H9 (cell line): ENCODE results near the gene SLC17A1. TPM values are rescaled to one million over a fixed set of nuclear protein-coding genes. Genes with fewer than 3 reads are reported as not detected.

Experiments
- DNase-seq: peaks from one replicate; pipeline ENCODE4 v3.0.0-alpha.2; 2017
- H2AFZ ChIP-seq: one replicate; pipeline ENCODE4 v1.6.1; 2013; ENCODE audit warnings: mild to moderate bottlenecking, low read length, control low read depth, moderate library complexity
- H2AK5ac ChIP-seq: 2 replicates; pipeline ENCODE4 v1.6.1; 2013; ENCODE audit warnings: low read length, control low read depth, mixed read lengths; ENCODE audit not compliant: insufficient read length
- H2BK120ac ChIP-seq: one replicate; pipeline ENCODE4 v1.6.1; 2013; ENCODE audit warnings: low read depth, mild to moderate bottlenecking, low read length, control low read depth, inconsistent platforms; ENCODE audit not compliant: poor library complexity, severe bottlenecking
- H2BK12ac ChIP-seq: 2 replicates; pipeline ENCODE4 v1.6.1; 2013; ENCODE audit warnings: low read length, control low read depth, mixed read lengths, low read depth; ENCODE audit not compliant: insufficient read length
- H2BK15ac ChIP-seq: 2 replicates; pipeline ENCODE4 v1.6.1; 2013; ENCODE audit warnings: low read depth, low read length, control low read depth
- H2BK20ac ChIP-seq: one replicate; pipeline ENCODE4 v1.6.1; 2013; ENCODE audit warnings: low read depth, mild to moderate bottlenecking, low read length, control low read depth, inconsistent platforms; ENCODE audit not compliant: poor library complexity, severe bottlenecking
- H2BK5ac ChIP-seq: 2 replicates; pipeline ENCODE4 v1.6.1; 2013; ENCODE audit warnings: low read length, control low read depth, mixed read lengths; ENCODE audit not compliant: insufficient read length
- H3K14ac ChIP-seq: 2 replicates; pipeline ENCODE4 v1.6.1; 2013; ENCODE audit warnings: low read length, control low read depth; ENCODE audit not compliant: insufficient read depth
- H3K18ac ChIP-seq: 2 replicates; pipeline ENCODE4 v1.6.1; 2013; ENCODE audit warnings: low read depth, mild to moderate bottlenecking, mixed read lengths, low read length, control low read depth; ENCODE audit not compliant: insufficient read length
- H3K23ac ChIP-seq: 2 replicates; pipeline ENCODE4 v1.6.1; 2013; ENCODE audit warnings: low read length, control low read depth, mixed read lengths, low read depth; ENCODE audit not compliant: insufficient read length
- H3K23me2 ChIP-seq: 2 replicates; pipeline ENCODE4 v1.6.1; 2013; ENCODE audit warnings: low read depth, mild to moderate bottlenecking, mixed read lengths, low read length, control low read depth; ENCODE audit not compliant: insufficient read length, poor library complexity, severe bottlenecking
- H3K27ac ChIP-seq: 2 replicates; pipeline ENCODE4 v1.5.1; 2013; ENCODE audit warnings: low read length, control low read depth, mixed read lengths, low read depth; ENCODE audit not compliant: insufficient read length
- H3K27me3 ChIP-seq: 2 replicates; pipeline ENCODE4 v1.6.1; 2013; ENCODE audit warnings: low read length, control low read depth, inconsistent platforms; ENCODE audit not compliant: insufficient read depth
- H3K4ac ChIP-seq: 2 replicates; pipeline ENCODE4 v1.6.1; 2013; ENCODE audit warnings: low read depth, mild to moderate bottlenecking, control low read depth, inconsistent platforms, low read length, moderate library complexity
- H3K4me1 ChIP-seq: 2 replicates; pipeline ENCODE4 v1.6.1; 2013; ENCODE audit warnings: low read length, control low read depth, inconsistent platforms; ENCODE audit not compliant: insufficient read depth
- H3K4me2 ChIP-seq: 2 replicates; pipeline ENCODE4 v1.6.1; 2013; ENCODE audit warnings: low read length, control low read depth, mixed read lengths; ENCODE audit not compliant: insufficient read length, insufficient read depth
- H3K56ac ChIP-seq: 2 replicates; pipeline ENCODE4 v1.6.1; 2013; ENCODE audit warnings: low read depth, mild to moderate bottlenecking, mixed read lengths, low read length, control low read depth; ENCODE audit not compliant: insufficient read length
- H3K79me1 ChIP-seq: 2 replicates; pipeline ENCODE4 v1.6.1; 2013; ENCODE audit warnings: low read depth, mild to moderate bottlenecking, moderate library complexity, low read length, control low read depth, inconsistent platforms; ENCODE audit not compliant: insufficient read depth, poor library complexity, severe bottlenecking
- H3K79me2 ChIP-seq: 2 replicates; pipeline ENCODE4 v1.6.1; 2013; ENCODE audit warnings: low read length, control low read depth, inconsistent platforms; ENCODE audit not compliant: insufficient read depth
- H3K9ac ChIP-seq: 2 replicates; pipeline ENCODE4 v1.6.1; 2013; ENCODE audit warnings: low read length, control low read depth, mixed read lengths; ENCODE audit not compliant: insufficient read length; ENCODE audit errors: extremely low read depth
- H3K9me3 ChIP-seq: one replicate; pipeline ENCODE4 v1.6.1; 2013; ENCODE audit warnings: low read depth, low read length, inconsistent platforms; ENCODE audit not compliant: control insufficient read depth
- H3T11ph ChIP-seq: one replicate; pipeline ENCODE4 v1.6.1; 2013; ENCODE audit warnings: mild to moderate bottlenecking, low read length, control low read depth, inconsistent platforms
- H4K20me1 ChIP-seq: one replicate; pipeline ENCODE4 v1.6.1; 2013; ENCODE audit not compliant: control insufficient read depth, insufficient read length, insufficient read depth
- H4K5ac ChIP-seq: 2 replicates; pipeline ENCODE4 v1.6.1; 2013; ENCODE audit warnings: low read depth, mild to moderate bottlenecking, mixed read lengths, low read length, control low read depth; ENCODE audit not compliant: insufficient read length
- H4K8ac ChIP-seq: replicated peaks from 2 replicates; pipeline ENCODE4 v1.6.1; 2013; ENCODE audit warnings: low read length, control low read depth, mixed read lengths, low read depth; ENCODE audit not compliant: insufficient read length
- H4K91ac ChIP-seq: 2 replicates; pipeline ENCODE4 v1.6.1; 2013; ENCODE audit warnings: low read depth, mild to moderate bottlenecking, moderate library complexity, mixed read lengths, low read length, control low read depth; ENCODE audit not compliant: insufficient read length
- H3K27ac Mint-ChIP-seq, 3 experiments: 2 replicates in 2 of 3; 3 replicates in 1 of 3; pipeline ENCODE4 v1.8.0; 2020 to 2021; ENCODE audit warnings: mixed read lengths in 3 of 3, mild to moderate bottlenecking in 1 of 3, moderate library complexity in 1 of 3
- H3K27me3 Mint-ChIP-seq: 2 replicates; pipeline ENCODE4 v1.8.0; 2021; ENCODE audit warnings: low read depth, mild to moderate bottlenecking, moderate library complexity, mixed read lengths
- H3K36me3 Mint-ChIP-seq, 3 experiments: 2 replicates in 2 of 3; 3 replicates in 1 of 3; pipeline ENCODE4 v1.8.0; 2020 to 2021; ENCODE audit warnings: low read depth in 3 of 3, mixed read lengths in 3 of 3; ENCODE audit not compliant: insufficient read depth in 1 of 3
- H3K4me1 Mint-ChIP-seq, 2 experiments: 2 replicates each; pipeline ENCODE4 v1.8.0; 2020; ENCODE audit warnings: mixed read lengths in 2 of 2
- H3K4me3 Mint-ChIP-seq, 2 experiments: 2 replicates in 1 of 2; 3 replicates in 1 of 2; pipeline ENCODE4 v1.8.0; 2020 to 2021; ENCODE audit warnings: mild to moderate bottlenecking in 2 of 2, mixed read lengths in 2 of 2, moderate library complexity in 1 of 2
- H3K9me3 Mint-ChIP-seq, 2 experiments: 2 replicates in 1 of 2; 3 replicates in 1 of 2; pipeline ENCODE4 v1.8.0; 2020; ENCODE audit warnings: mild to moderate bottlenecking in 2 of 2, mixed read lengths in 2 of 2, moderate library complexity in 1 of 2
- CTCF ChIP-seq: fragments of 200-600 bp; sonication (generic); conservative IDR thresholded peaks from 3 replicates; pipeline ENCODE4 v1.8.0; 2021; ENCODE audit warnings: antibody characterized with exemption, mild to moderate bottlenecking
- WGBS: extraction: QIAGEN DNeasy Blood & Tissue Kit; methylation state at CpG from one replicate; pipeline ENCODE4 v1.1.7; 2013; ENCODE audit warnings: missing lambda C conversion rate, low lambda C conversion rate, mixed read lengths; ENCODE audit not compliant: insufficient read length; ENCODE audit errors: extremely low coverage; 5-methylcytosine and 5-hydroxymethylcytosine counted together
- total RNA-seq: library from RNA; stranded (reverse); gene quantifications from 2 replicates; pipeline ENCODE4 v1.2.1, GENCODE V29; 2021

Gene SLC17A1
- total RNA-seq, 1 experiment from 2014 or later = not detected

DNA sequence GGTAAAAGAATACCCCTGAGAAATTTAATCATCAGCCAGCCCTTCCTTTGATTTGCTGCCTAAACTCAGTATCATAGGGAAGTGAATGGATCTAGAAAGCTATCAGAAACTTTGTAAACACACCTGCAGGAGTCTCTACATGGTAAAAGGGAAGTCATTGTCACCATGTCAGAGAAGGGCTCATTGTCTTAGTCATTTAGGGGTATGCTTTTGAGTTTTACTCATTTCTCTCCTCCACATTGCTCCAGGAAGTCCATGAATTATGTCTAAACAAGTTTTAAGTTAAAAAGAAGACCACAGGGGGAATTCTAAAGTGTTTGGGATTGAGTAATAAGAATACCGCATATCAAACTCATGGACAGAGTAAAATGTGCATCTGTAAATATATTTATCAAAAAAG lies 2.5 kb downstream of the SLC17A1 start:
- Histone ChIP-seq H3K79me1 (no peaks in the 10 kb centered on the region), H2BK120ac (no peak overlapping the region), H4K20me1 (no peaks in the 10 kb centered on the region), H3K27me3 (no peaks in the 10 kb centered on the region), H3K9ac (no peak overlapping the region), H3K4me1 (no peaks in the 10 kb centered on the region), H3K79me2 (no peaks in the 10 kb centered on the region), H3K14ac (no peak overlapping the region), H2AFZ (no peak overlapping the region), H3K23ac (no peak overlapping the region), H2BK5ac (no peak overlapping the region), H3K56ac (no peak overlapping the region), H4K5ac (no peak overlapping the region), H4K91ac (no peak overlapping the region), H3K23me2 (no peaks in the 10 kb centered on the region), H4K8ac (no peak overlapping the region), H3K9me3 (no peaks in the 10 kb centered on the region), H2BK15ac (no peak overlapping the region), H3K4ac (no peak overlapping the region), H2BK20ac (no peak overlapping the region), H3K4me2 (no peak overlapping the region), H2AK5ac (no peak overlapping the region), H3K27ac (no peak overlapping the region), H3T11ph (no peak overlapping the region), H3K18ac (no peak overlapping the region), H2BK12ac (no peak overlapping the region)
- H3K9me3 Mint-ChIP-seq = 0 out of 5 replicates have a peak, but pooled peaks cover 0 to 2% of the 10 kb centered on the region in 2 experiments
- H3K27me3 Mint-ChIP-seq = no peaks in the 10 kb centered on the region; the same call in 1 of the 2 replicates
- H3K27ac Mint-ChIP-seq = no peak overlapping the region
- no peaks in the 10 kb centered on the region for H3K4me1 Mint-ChIP-seq
- no peak for TF ChIP-seq CTCF
- H3K36me3 Mint-ChIP-seq = no peaks in the 10 kb centered on the region
- DNase-seq = no peak
- no CpG with 5 or more reads among the region's 1 CpG for WGBS
- H3K4me3 Mint-ChIP-seq = no peak overlapping the region
